ENCODE results near the gene SLC12A4.

DNA sequence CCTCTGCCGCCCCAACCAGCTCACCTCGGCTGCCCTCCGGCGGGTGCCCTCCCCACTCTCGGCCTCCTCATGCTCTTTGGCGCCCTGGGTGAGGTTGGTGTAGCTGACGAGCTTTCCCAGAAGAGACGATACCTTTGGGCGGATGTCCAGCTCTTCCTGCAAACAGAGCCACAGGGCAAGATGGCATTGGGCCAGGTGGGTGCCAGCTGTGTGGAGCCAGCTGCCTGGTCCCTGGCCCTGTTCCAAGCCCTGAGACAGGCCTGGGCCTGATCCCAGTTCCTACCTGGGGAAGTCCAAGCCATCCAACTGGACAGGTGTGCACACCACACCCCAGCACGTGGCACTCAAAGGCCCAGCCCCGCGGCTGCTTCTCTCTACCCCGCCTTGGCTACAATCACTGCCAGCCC lies 6.9 kb downstream of the SLC12A4 start:
- no peak for TF ChIP-seq EZH2 (IDR thresholded peaks at IDR 0.05; ENCODE audit: low read length)
- TF ChIP-seq, protein P1, sequence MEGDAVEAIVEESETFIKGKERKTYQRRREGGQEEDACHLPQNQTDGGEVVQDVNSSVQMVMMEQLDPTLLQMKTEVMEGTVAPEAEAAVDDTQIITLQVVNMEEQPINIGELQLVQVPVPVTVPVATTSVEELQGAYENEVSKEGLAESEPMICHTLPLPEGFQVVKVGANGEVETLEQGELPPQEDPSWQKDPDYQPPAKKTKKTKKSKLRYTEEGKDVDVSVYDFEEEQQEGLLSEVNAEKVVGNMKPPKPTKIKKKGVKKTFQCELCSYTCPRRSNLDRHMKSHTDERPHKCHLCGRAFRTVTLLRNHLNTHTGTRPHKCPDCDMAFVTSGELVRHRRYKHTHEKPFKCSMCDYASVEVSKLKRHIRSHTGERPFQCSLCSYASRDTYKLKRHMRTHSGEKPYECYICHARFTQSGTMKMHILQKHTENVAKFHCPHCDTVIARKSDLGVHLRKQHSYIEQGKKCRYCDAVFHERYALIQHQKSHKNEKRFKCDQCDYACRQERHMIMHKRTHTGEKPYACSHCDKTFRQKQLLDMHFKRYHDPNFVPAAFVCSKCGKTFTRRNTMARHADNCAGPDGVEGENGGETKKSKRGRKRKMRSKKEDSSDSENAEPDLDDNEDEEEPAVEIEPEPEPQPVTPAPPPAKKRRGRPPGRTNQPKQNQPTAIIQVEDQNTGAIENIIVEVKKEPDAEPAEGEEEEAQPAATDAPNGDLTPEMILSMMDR (optimal IDR thresholded peaks at IDR 0.05 in 1 of 3, IDR thresholded peaks at IDR 0.05 in 1 of 3, conservative IDR thresholded peaks at IDR 0.05 in 1 of 3; ENCODE audit: extremely low read depth in 1 of 3, insufficient read depth in 2 of 3, low read length in 3 of 3), result no peak

Measured in keratinocyte (primary cell).